K562 (cell line): ENCODE data around the gene SLC6A16. TPM values are rescaled to one million over a fixed set of nuclear protein-coding genes. Genes with fewer than 3 reads are reported as not detected.
"Not testable (repeated sequence)": the region's sequence is repeated elsewhere in the genome, so short reads cannot be mapped to it uniquely, and the experiment has no call there.

Experiments used
- ATAC-seq: fragments of 200-7000 bp; cut with Tn5 transposase; 3 replicates; pipeline ENCODE4 v1.9.1; 2020; ENCODE audit warnings: moderate library complexity
- BruUV-seq: library from RNA; stranded (reverse); fragments of 400-500 nt; replicated peaks from 2 replicates; lab custom pipeline; 2021; lab: Mats Ljungman, UMichigan
- CTCF ChIA-PET: fragments of 300-600 bp; formaldehyde crosslinking; extraction: SDS; loops from one replicate; lab custom pipeline; 2021; ENCODE audit warnings: low intra/inter-chr PET ratio; lab: Yijun Ruan, JAX
- POLR2A ChIA-PET: fragments of 300-600, 350-650 bp; sonication (Branson Sonifier 250); formaldehyde crosslinking; extraction: SDS; loops from one replicate; lab custom pipeline; 2021; ENCODE audit warnings: antibody characterized with exemption, inconsistent platforms; lab: Yijun Ruan, JAX
- DNase-seq, 4 experiments: peaks; one replicate each; pipeline versions ENCODE4 v3.0.0 to v3.0.0-alpha.2; 2011 to 2018; ENCODE audit warnings: low spot score in 3 of 4, mixed read lengths in 3 of 4; ENCODE audit errors: extremely low read depth in 1 of 4
- FAIRE-seq: peaks from 2 replicates; lab custom pipeline; 2011; peaks lifted over from hg19 to GRCh38; lab: Jason Lieb, UNC
- H2AFZ ChIP-seq: 2 replicates; pipeline ENCODE4 v1.6.0; 2011; ENCODE audit warnings: low read depth, low read length, control low read depth, inconsistent platforms
- H3K27ac ChIP-seq: fragments of 200-600 bp; 3 replicates; pipeline ENCODE4 v1.8.0; 2011; ENCODE audit warnings: low read depth, mild to moderate bottlenecking, control low read depth, inconsistent platforms, low read length, moderate library complexity, mixed read lengths; ENCODE audit errors: extremely low read depth
- H3K27me3 ChIP-seq, 2 experiments: fragments of 300-600 bp in 1 of 2; 2 replicates in 1 of 2; 3 replicates in 1 of 2; pipeline versions ENCODE4 v1.6.0 to v1.8.0; 2011; ENCODE audit warnings: inconsistent platforms in 2 of 2, low read length in 2 of 2, mild to moderate bottlenecking in 1 of 2, mixed read lengths in 1 of 2, moderate library complexity in 1 of 2; ENCODE audit not compliant: control insufficient read depth in 2 of 2, insufficient read depth in 2 of 2
- H3K36me3 ChIP-seq: fragments of 300-600 bp; 3 replicates; pipeline ENCODE4 v1.8.0; 2011; ENCODE audit warnings: mild to moderate bottlenecking, low read length, inconsistent platforms; ENCODE audit not compliant: control insufficient read depth, insufficient read depth
- H3K4me1 ChIP-seq, 2 experiments: fragments of 200-600 bp in 1 of 2; replicated peaks in 1 of 2; 2 replicates in 1 of 2; 3 replicates in 1 of 2; pipeline versions ENCODE4 v1.5.1 to v1.8.0; 2011; ENCODE audit warnings: inconsistent platforms in 2 of 2, low read length in 2 of 2, mild to moderate bottlenecking in 1 of 2, mixed read lengths in 1 of 2, moderate library complexity in 1 of 2; ENCODE audit not compliant: control insufficient read depth in 2 of 2, insufficient read depth in 2 of 2
- H3K4me2 ChIP-seq: 2 replicates; pipeline ENCODE4 v1.6.1; 2011; ENCODE audit warnings: low read length, control low read depth, inconsistent platforms, mixed read lengths; ENCODE audit not compliant: insufficient read depth
- H3K4me3 ChIP-seq: fragments of 200-600 bp; sonication (generic), shearing (Covaris generic); 2 replicates; pipeline ENCODE4 v1.5.1; 2016; ENCODE audit warnings: control low read depth, inconsistent platforms
- H3K79me2 ChIP-seq: fragments of 200-600 bp; 3 replicates; pipeline ENCODE4 v1.8.0; 2011; ENCODE audit warnings: low read length, inconsistent platforms; ENCODE audit not compliant: control insufficient read depth, insufficient read depth
- H3K9ac ChIP-seq, 2 experiments: 2 replicates each; pipeline versions ENCODE4 v1.6.0 to v1.6.1; 2011; ENCODE audit warnings: low read depth in 2 of 2, low read length in 2 of 2, control low read depth in 1 of 2, inconsistent platforms in 1 of 2, mild to moderate bottlenecking in 1 of 2, mixed read lengths in 1 of 2; ENCODE audit not compliant: insufficient read depth in 1 of 2
- H3K9me1 ChIP-seq: one replicate; pipeline ENCODE4 v1.6.0; 2011; ENCODE audit warnings: inconsistent platforms, mild to moderate bottlenecking, low read length, moderate library complexity; ENCODE audit not compliant: control insufficient read depth, insufficient read depth
- H3K9me3 ChIP-seq: replicated peaks from 2 replicates; pipeline ENCODE4 v1.5.1; 2011; ENCODE audit warnings: low read depth, low read length, inconsistent platforms; ENCODE audit not compliant: control insufficient read depth, insufficient read depth
- H4K20me1 ChIP-seq: replicated peaks from 2 replicates; pipeline ENCODE4 v1.6.1; 2011; ENCODE audit warnings: low read length, inconsistent platforms, mixed read lengths; ENCODE audit not compliant: control insufficient read depth, insufficient read depth
- ATF7 ChIP-seq: fragments of 450-650 bp; IDR thresholded peaks from 2 replicates; pipeline ENCODE4 v1.7.1; 2014; ENCODE audit warnings: mild to moderate bottlenecking, moderate library complexity
- NFIC ChIP-seq: fragments of 450-650 bp; IDR thresholded peaks from 2 replicates; pipeline ENCODE4 v1.6.1; 2017; ENCODE audit warnings: mild to moderate bottlenecking, inconsistent platforms
- ZNF384 ChIP-seq: IDR thresholded peaks from 2 replicates; pipeline ENCODE4 v1.6.1; 2012; ENCODE audit warnings: low read depth, low read length, improper control_type of control experiment
- WGBS: fragments of 100-300 bp; shearing (Covaris generic); methylation state at CpG from one replicate; pipeline ENCODE4 v1.1.6; 2016; ENCODE audit warnings: low coverage, mixed read lengths; ENCODE audit not compliant: insufficient coverage; ENCODE audit errors: missing lambda C conversion rate; 5-methylcytosine and 5-hydroxymethylcytosine counted together
- in situ Hi-C: fragments of 300-500 bp; cut with MboI; formaldehyde crosslinking; loops from 4 replicates; pipeline ENCODE4 v1.15.0; 2018; ENCODE audit warnings: inconsistent platforms, mixed read lengths
- intact Hi-C: fragments of 100-400 bp; cut with micrococcal nuclease; formaldehyde crosslinking; loops from 2 replicates; pipeline ENCODE4 v1.14.2; 2022
- polyA plus RNA-seq, 8 experiments: library from polyadenylated mRNA; depleted of rRNA in 4 of 8; stranded (reverse) in 5 of 8; unstranded in 3 of 8; fragments of >200 nt; fragmentation: Nextera tagmentation in 2 of 8; fragmentation: Illumina TruSeq in 1 of 8; extraction: Ambion mirVana in 2 of 8; extraction: Trizol in 1 of 8; gene quantifications; 2 replicates each; pipeline versions ENCODE4 v1.2.1 to v1.2.3, GENCODE V29; 2011 to 2014; ENCODE audit warnings: inconsistent platforms in 1 of 8, missing spikeins in 1 of 8
- total RNA-seq, 7 experiments: library from RNA; depleted of rRNA in 6 of 7; stranded (reverse); fragments of >200 nt in 6 of 7; fragmentation: Illumina TruSeq in 2 of 7; extraction: Trizol in 2 of 7; gene quantifications; 2 replicates each; pipeline versions ENCODE4 v1.2.1 to v1.2.3, GENCODE V29; 2011 to 2021; ENCODE audit warnings: low replicate concordance in 1 of 7
- TF ChIP-seq, protein P1 (sequence below), 2 experiments: fragments of 450-650 bp in 1 of 2; sonication (generic) in 1 of 2; formaldehyde crosslinking in 1 of 2; IDR thresholded peaks in 1 of 2; conservative IDR thresholded peaks in 1 of 2; 2 replicates each; pipeline versions ENCODE4 v1.6.1 to v1.8.1; 2016 to 2023; ENCODE audit warnings: mild to moderate bottlenecking in 2 of 2, moderate library complexity in 2 of 2, inconsistent platforms in 1 of 2, missing genetic modification reagents in 1 of 2

Gene SLC6A16
- total and polyA plus RNA-seq, 9 of the 15 experiments (the other 6 are each of a cell fraction or from before 2014, with no cell fraction given), result 0.05 to 0.95 (median 0.36) TPM

DNA sequence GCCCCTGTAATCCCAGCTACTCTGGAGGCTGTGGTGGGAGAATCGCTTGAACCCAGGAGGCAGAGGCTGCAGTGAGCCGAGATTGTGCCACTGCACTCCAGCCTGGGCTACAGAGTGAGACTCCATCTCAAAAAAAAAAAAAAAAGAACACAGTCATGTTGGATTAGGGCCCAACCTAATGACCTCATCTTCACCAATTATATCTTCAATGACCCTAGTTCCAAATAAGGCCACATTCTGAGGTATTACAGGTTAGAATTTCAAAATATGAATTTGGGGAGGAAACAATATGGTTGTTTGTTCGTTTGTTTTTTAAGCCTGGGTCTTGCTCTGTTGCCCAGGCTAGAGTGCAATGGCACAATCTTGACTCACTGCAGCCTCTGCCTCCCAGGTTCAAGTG lies 48.2 kb upstream of the SLC6A16 start:
- H3K27ac ChIP-seq, FAIRE-seq, BruUV-seq, H3K36me3 ChIP-seq, H3K9me3 ChIP-seq, intact Hi-C loops, H3K79me2 ChIP-seq, H3K4me1 ChIP-seq, H3K9ac ChIP-seq, H3K4me3 ChIP-seq, DNase-seq, H4K20me1 ChIP-seq, H3K27me3 ChIP-seq, H3K9me1 ChIP-seq, in situ Hi-C loops, ATAC-seq: not testable (repeated sequence)
- Histone ChIP-seq H3K4me2 (0 out of 2 replicates have a peak overlapping the region, but pooled peaks have one; percentile 35), H2AFZ (peak overlapping the region; percentile 83; the same call in 1 of the 2 replicates)
- POLR2A ChIA-PET, result interaction anchor here (1.0 to 1.2 kb wide), 2 partner anchors 9 to 11 kb away, joined by 3 read pairs; no protein-coding TSS in a partner anchor
- WGBS, result 35% methylated on average over 2 of the region's 3 CpGs
- TF ChIP-seq, protein P1, sequence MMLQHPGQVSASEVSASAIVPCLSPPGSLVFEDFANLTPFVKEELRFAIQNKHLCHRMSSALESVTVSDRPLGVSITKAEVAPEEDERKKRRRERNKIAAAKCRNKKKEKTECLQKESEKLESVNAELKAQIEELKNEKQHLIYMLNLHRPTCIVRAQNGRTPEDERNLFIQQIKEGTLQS (IDR thresholded peaks at IDR 0.05), result peak; percentile 45; the same call in 1 of the 2 replicates
- TF ChIP-seq, protein P1 (CRISPR knock-in tag; conservative IDR thresholded peaks at IDR 0.05), result not testable (repeated sequence)
- peak; percentile 72 for TF ChIP-seq NFIC
- TF ChIP-seq ATF7, result peak; percentile 28; the same call in 1 of the 2 replicates
- TF ChIP-seq ZNF384, result peak; percentile 38; the same call in 1 of the 2 replicates
- CTCF ChIA-PET, result interaction anchor here (0.7 kb wide), 1 partner anchor 82 kb away, joined by 4 read pairs; no protein-coding TSS in a partner anchor
